Activated T-cell treated with anti-CD3 and anti-CD28 coated beads for 48 hours (primary cell): Measurements from ENCODE around the gene QSOX1.

Experiments
- DNase-seq: peaks from one replicate; pipeline ENCODE4 v3.0.0-alpha.2; 2020; ENCODE audit warnings: low read depth

QSOX1 gene

DNA sequence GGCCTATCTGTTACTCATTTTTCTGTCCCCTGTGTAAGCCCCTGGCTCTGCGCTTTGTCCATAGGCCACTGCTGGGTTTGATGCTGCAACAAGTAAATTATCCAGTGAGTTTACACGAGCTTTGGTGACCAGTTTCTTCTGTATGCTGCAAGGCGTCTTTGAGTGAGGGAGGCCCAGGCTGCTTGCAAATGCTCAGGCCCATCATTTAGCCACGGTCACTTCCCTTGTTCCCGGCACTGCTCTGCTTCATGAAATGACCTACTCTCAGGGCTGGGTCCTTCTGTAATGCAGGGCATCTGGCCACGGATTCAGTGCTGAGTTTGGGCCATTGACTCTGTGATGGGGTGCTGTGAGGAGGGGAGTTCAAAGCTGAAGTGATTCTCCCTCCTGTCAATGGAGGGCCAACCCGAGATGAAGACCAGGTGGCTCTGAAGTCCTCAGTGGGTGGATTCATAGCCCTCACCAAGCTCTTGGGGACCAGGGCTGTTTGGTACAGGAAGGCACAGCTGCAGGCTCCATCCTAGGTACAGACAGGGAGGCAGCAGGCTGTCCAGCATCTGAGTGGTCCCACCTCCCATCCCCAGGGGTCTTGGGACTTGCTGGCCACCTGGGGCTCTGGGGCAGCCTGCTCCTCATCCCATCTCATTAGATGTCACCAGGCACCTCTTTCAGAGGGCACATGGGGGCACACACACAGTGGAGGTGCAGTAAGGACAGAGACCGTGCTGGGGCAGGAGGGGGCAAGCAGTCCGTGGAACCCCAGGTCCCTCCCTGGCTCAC is 97.0 kb downstream of the QSOX1 start:
- DNase-seq = no peak

DNA sequence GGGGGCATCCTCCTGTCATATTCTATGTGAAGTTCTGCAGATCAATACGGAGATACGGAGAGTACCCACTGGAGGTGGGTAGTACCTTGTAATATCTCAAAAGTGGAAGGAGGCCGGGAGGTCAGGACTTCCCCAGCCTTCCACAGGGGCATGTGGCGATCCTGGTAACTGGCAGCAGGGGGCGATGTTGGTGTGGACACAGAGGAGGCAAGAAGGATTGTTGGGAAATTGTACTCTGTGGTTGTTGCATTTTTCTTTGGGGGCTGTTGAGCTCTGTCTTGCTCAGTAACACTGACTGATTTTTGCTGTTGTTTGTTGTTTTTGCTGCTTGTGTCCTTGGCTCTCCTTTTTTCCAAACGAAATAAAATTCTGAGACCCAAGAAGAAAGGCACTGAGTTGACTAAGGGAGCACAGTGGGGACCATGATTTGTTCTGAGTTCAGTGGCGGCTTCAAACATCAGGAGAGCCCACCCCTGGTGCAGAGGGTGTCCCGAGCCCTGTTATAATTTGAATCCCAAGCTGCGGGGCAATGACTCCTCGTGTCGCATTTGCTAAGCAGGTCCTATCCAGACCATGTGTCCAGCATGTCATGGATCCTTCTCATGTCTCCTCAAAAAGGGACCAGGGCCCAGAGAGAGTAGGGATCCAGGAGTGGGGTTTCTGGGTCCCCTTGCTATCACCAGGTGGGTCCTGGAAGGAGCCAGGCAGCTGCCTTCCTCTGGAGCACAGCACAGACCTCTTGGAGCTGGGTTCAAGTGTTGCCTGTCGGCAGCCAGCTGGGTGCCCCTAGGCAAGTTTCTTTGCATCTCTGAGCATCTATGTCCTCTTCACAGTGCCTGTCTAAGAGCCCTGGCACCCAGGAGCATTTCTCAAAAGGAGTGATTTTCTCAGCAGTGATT is 98.2 kb downstream of the QSOX1 start:
- peak; percentile 64 for DNase-seq
